ENCODE measurements around the gene RPS6KA6.

DNA sequence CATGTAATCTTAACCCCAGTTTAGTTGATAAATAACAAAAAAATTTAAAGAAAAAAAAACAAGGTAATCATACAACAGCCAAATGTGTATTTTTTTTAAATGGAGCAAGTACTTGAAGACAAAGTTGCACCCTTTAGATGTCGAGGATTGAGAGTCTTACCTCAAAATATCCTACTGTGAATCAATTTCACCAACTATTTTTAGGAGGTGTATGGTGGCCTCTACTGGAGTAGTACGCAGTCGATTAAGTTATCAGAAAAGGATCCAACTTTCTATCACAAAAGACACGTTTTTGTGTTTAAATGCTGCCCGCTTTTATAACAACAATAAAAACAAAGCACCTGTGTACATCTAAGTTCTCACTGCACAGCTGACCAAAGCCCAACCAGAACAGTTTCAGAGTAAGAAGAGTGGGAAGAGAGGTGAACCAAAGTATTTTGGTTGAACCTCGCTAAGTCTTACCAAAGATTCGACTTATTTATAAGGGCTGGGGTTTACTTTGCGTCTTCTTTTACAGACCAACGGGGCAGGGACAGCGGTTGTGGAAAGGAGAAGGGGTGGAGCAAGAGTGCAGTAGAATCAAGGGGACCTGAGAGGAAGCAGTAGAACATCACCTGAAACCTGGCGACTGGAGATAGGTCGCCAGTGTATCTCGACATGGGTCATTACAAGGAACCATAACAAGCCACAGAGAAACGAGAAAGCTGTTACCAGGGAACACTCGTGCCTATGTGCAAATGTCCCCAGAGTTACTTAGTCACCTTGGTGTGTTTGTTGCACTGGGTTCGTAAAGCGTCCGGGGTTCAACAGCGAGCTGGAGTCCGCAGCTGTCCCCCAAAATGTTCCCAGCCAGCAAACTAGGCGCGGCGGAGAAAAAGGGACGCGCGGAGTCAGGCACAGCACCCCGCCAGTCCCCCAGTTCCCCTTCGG is 1.1 kb downstream of the RPS6KA6 start:
- TF ChIP-seq, protein P1, sequence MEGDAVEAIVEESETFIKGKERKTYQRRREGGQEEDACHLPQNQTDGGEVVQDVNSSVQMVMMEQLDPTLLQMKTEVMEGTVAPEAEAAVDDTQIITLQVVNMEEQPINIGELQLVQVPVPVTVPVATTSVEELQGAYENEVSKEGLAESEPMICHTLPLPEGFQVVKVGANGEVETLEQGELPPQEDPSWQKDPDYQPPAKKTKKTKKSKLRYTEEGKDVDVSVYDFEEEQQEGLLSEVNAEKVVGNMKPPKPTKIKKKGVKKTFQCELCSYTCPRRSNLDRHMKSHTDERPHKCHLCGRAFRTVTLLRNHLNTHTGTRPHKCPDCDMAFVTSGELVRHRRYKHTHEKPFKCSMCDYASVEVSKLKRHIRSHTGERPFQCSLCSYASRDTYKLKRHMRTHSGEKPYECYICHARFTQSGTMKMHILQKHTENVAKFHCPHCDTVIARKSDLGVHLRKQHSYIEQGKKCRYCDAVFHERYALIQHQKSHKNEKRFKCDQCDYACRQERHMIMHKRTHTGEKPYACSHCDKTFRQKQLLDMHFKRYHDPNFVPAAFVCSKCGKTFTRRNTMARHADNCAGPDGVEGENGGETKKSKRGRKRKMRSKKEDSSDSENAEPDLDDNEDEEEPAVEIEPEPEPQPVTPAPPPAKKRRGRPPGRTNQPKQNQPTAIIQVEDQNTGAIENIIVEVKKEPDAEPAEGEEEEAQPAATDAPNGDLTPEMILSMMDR (IDR thresholded peaks at IDR 0.05; ENCODE audit: poor library complexity) = peak; percentile 22
- no peak for TF ChIP-seq EZH2 (IDR thresholded peaks at IDR 0.05; ENCODE audit: borderline replicate concordance)
- no peak for TF ChIP-seq EZH2phosphoT487 (IDR thresholded peaks at IDR 0.05; ENCODE audit: low read depth, severe bottlenecking, unreplicated experiment)

Data from hepatocyte (in vitro differentiated cells).